Embryonic facial prominence (tissue), 1 donor: Measurements from ENCODE around the gene TGM3.

Experiments
- DNase-seq: peaks from one replicate; pipeline ENCODE4 v3.0.0-alpha.2; 2016; ENCODE audit errors: extremely low spot score

TGM3 gene

GRCh38 chr20:2380601-2381000 lies 84.8 kb downstream of the TGM3 start, which contains the start of gene TGM6:
TGM6 (plus strand) TSS chr20:2380901; CDS start chr20:2380969, 68 bp downstream.
- no peak for DNase-seq

- DNase-seq, result no peak
Observed at GRCh38 chr20:2381303-2381702, 85.5 kb downstream of the TGM3 start.

- no peak for DNase-seq
Observed at GRCh38 chr20:2382833-2383232, 87.0 kb downstream of the TGM3 start.

GRCh38 chr20:2385026-2385425 lies 89.2 kb downstream of the TGM3 start:
- no peak for DNase-seq

GRCh38 chr20:2385496-2385895 lies 89.7 kb downstream of the TGM3 start:
- no peak for DNase-seq

- no peak for DNase-seq
Observed at GRCh38 chr20:2386516-2387179, 90.8 kb downstream of the TGM3 start.

GRCh38 chr20:2387180-2387577 lies 91.4 kb downstream of the TGM3 start:
- DNase-seq, result no peak

GRCh38 chr20:2387580-2387979 lies 91.8 kb downstream of the TGM3 start:
- no peak for DNase-seq
